GM11168 (cell line): ENCODE measurements around the gene MFNG.

Source experiments
- in situ Hi-C: fragments of 300-500 bp; cut with MboI; formaldehyde crosslinking; loops from one replicate; pipeline ENCODE4 v1.12.0; 2022; ENCODE audit warnings: low sequenced_read_pairs; ENCODE audit not compliant: unreplicated experiment

The MFNG gene

GRCh38 chr22:37454857-37455686 is 31.1 kb downstream of the MFNG start:
- in situ Hi-C loops, result no loop called here

- in situ Hi-C loops, result no loop called here
Observed at GRCh38 chr22:37453696-37454095, 32.5 kb downstream of the MFNG start.

DNA sequence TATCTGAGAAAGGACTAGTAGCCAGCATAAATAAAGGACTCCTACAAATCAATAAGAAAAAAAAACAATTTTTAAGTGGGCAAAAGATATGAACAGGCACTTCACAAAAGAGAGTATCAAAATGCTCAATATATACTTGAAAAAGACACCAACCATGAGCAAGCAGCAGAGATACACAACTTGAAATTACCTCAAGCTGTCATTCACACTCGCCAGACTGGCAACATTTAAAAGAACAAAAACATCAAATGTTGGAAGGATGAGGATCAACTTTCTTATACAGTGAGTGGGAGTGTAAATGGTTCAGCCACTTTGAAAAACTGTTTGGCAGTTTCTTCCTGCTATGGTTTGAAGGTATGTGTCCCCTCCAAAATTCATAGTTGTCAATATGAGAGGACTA is 35.0 kb downstream of the MFNG start:
- in situ Hi-C loops, result no loop called here

- in situ Hi-C loops, result loop anchor here (5.0 kb wide), 1 partner anchor 127 kb away; no protein-coding TSS in a partner anchor
Observed at GRCh38 chr22:37449331-37450001, 36.7 kb downstream of the MFNG start.

- in situ Hi-C loops, result loop anchor here (5.0 kb wide), 1 partner anchor 126 kb away; no protein-coding TSS in a partner anchor
Observed at GRCh38 chr22:37448516-37449127, 37.6 kb downstream of the MFNG start.

DNA sequence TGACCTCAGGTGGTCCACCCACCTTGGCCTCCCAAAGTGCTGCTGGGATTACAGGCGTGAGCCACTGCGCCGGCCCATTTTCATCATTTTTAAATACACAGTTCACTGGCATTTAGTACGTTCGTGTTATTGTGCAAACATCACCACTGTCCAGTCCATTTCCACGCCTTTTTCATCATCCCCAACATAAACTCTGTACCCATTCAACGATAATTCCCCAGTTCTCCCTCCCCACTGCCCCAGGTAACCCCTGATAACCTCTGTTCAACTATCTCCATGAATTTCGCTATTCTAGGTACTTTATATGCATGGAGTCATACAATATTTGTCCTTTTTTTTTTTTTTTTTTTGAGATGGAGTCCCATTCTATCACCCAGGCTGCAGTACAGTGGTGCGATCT is 40.7 kb downstream of the MFNG start:
- in situ Hi-C loops, result loop anchor here (5.0 kb wide), 1 partner anchor 123 kb away; no protein-coding TSS in a partner anchor

DNA sequence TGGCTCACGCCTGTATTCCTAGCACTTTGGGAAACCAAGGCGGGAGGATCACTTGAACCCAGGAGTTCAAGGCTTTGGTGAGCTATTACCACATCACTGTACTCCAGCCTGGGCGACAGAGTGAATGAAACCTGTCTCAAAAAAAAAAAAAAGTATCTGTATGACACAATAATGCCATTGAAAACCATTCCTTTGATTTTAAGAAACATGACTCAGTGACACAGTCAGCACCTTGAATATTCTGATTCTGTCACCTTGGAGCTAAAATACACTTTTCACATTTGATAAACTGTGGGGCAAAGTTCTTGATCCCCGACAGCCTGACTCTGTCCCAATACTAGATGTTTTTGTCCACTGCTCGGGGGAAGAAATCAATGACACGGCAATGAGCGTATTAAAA is 42.2 kb downstream of the MFNG start:
- in situ Hi-C loops, result no loop called here

- in situ Hi-C loops, result no loop called here
Observed at GRCh38 chr22:37443086-37443485, 43.1 kb downstream of the MFNG start.

GRCh38 chr22:37442537-37442936 is 43.6 kb downstream of the MFNG start:
- in situ Hi-C loops, result no loop called here

- in situ Hi-C loops, result no loop called here
Observed at GRCh38 chr22:37442135-37442534, 44.0 kb downstream of the MFNG start.

DNA sequence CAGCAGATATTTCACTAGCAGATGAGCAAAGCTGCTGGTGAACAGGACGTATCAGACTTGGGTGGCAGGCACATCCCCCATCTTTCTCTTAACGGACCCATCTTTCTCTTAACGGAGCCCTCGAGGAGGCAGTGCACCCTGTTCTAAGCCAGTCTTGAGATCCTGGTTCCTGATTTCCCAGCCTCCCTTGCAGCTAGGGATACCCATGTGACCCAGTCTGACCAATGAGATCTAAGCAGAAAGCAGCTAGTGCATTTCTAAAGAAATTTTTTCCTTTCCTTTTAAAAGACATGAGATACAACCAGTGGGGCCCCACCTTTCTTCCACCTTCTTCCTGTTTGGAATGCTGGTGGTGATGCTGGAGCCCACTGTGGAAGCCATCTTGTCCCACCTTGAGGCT is 45.3 kb downstream of the MFNG start:
- in situ Hi-C loops, result no loop called here

- in situ Hi-C loops, result no loop called here
Observed at GRCh38 chr22:37439347-37439746, 46.8 kb downstream of the MFNG start.

GRCh38 chr22:37435970-37436603 is 50.1 kb downstream of the MFNG start:
- in situ Hi-C loops, result no loop called here

DNA sequence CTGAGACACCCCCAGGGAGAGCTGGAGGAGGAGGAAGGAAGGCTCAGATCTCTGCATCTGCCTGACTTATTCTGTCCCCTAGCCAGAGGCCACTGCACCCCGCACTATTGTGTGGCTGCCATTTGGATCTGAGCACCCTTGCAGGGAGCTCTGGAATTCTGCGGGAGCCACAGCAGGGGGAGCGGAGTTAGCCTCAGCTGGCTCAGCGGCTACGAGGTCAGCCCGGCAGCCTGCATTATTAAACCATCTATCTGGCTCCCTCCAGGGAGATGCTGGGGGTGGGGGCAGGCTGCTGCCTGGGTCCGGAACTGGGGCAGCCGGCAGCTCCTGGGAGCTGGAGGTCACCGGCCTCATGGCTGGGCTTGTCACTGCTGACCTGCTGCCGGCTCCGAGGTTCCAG is 52.4 kb downstream of the MFNG start:
- in situ Hi-C loops, result no loop called here

DNA sequence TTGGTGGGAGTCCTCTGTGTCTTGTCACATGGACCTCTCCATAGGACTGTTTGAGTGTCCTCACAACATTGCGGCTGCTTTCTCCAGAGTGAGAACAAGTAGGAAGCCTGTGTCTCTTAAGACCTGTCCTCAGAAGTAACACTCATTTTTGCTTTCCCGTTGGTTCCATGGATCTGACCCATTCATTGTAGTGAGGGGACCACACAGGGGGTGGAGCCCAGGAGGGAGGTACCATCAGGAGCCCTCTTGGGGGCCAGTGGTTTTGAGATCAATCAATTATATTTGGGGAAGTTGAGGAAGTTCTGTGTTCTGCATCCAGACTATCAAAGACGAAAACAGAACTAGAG is 53.5 kb downstream of the MFNG start:
- in situ Hi-C loops, result no loop called here

DNA sequence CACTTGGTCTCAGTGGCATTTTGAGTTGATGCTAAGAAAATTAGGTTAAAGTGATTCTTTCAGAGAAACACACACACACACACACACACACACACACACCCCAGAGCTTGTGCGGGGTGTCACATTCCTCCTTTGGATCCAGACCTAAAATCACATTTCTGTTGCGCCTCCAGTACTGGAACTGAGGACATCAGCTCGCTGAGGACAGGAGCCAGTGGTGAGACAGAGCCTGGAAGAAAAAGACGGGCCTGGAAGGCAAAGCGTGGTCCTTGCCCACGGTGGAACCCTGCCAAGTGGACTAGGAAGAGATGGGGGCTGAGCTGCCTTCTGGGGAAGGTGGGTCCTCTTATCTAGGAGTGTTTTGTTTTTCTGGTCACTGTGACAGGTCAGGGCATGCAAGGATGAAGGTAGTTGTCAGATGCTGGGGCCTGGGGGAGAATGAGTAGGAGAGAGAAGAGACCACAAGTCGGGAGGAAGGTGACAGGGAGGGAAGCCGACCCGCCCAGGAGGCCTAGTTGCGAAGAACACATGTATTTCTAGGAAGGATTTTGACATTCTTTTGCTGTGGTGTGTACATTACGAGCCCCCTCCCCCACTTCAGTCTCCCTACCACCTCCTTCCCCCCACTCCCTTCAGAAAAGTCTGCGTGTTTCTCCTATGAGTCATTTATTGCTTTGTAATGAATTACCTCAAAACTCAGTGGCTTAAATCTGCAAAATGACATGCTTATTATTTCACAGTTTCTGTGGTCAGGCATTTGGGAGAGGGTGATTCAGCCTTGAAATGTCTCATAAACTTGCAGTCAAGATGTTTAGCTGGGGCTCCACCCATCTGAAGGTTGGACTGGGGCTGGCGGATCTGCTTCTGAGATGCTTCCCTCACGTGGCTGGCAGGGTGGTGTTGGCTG is 54.1 kb downstream of the MFNG start:
- in situ Hi-C loops, result no loop called here

- in situ Hi-C loops, result no loop called here
Observed at GRCh38 chr22:37431366-37431765, 54.8 kb downstream of the MFNG start.

DNA sequence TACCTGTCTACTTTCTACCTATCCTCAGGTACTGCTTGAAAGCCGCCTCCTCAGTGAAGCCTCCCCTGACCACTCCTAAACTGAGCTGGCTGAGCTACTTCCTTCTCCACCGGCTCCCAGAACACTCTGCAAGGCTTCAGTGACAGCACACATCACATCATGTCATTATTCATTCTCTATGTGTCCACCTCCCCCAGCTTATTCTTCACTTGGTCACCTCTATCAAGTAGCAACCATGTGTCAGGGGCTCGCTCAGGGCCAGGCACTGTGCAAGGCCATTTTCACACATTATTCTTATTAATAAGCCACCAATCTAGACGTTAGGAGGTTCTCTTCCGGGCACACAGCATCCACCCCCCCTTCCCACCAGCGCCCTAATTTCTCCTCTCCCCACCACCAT is 55.2 kb downstream of the MFNG start:
- in situ Hi-C loops, result no loop called here

DNA sequence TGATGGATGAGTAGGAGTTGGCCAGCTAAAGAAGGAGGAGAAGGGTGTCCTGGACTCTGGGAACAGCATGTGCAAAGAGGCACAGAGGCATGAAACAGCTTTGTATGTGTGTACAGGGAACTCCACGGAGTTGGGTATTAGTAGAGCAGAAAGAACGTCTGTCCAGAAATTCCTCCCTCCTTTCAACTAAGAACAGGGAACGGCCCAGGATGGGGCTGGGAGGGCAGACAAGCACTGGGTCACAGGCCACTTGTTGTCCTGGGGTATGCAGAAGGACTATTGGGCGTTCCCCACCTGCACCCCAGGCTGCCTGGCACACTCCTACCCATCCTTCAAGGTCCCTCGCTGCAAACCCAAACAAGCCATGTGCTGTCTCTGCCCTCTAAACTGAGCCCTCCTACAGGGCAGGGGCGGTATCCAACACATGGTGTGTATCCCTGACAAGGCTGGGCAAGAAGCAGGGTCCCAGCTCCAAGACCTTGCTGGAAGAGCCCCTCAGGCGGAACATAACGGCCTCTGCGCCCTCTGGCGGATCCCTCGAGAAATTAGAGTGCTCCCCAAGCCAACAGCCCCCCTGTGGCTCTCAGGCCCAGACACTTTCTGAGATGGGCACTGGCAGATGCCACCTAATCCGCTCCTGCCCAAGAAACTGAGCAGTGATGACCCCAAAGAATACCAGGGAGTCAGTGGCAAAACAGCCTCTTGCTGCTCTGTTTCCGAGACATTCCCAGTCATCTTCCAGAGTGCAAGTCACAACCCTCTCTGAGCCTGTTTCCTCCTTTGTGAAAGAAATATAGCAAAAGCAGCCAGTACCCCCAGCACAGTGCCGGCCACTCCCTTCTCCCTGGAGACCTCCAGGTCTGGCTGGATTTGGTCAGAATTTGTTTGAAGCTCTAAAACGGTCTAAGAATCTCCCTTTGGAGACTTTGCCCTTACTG is 57.3 kb downstream of the MFNG start:
- in situ Hi-C loops, result no loop called here
